SK-N-MC (cell line): ENCODE data around the gene IFI27L2.

Source experiments
- DNase-seq: peaks from one replicate; pipeline ENCODE4 v3.0.0-alpha.2; 2011; ENCODE audit warnings: low read depth, low spot score
- H3K27ac ChIP-seq: fragments of 200-600 bp; sonication (generic); 2 replicates; pipeline ENCODE4 v1.5.1; 2016; ENCODE audit warnings: mixed run types
- H3K36me3 ChIP-seq: fragments of 200-600 bp; sonication (generic); 2 replicates; pipeline ENCODE4 v1.6.1; 2017; ENCODE audit warnings: antibody characterized with exemption, low read length, mixed read lengths; ENCODE audit not compliant: insufficient read depth
- H3K4me3 ChIP-seq: fragments of 200-600 bp; sonication (generic); 2 replicates; pipeline ENCODE4 v1.5.1; 2016
- H3K9ac ChIP-seq: fragments of 200-600 bp; sonication (generic); 2 replicates; pipeline ENCODE4 v1.8.0; 2017; ENCODE audit warnings: mixed run types, mixed read lengths; ENCODE audit not compliant: insufficient read length
- H3K9me3 ChIP-seq: fragments of 200-600 bp; sonication (generic); 2 replicates; pipeline ENCODE4 v1.6.1; 2017; ENCODE audit warnings: low read depth, mild to moderate bottlenecking, antibody characterized with exemption, low read length, moderate library complexity, mixed read lengths
- EZH2 ChIP-seq: fragments of 200-600 bp; sonication (generic); IDR thresholded peaks from one replicate; pipeline ENCODE4 v1.6.1; 2017; ENCODE audit warnings: antibody characterized with exemption
- FOXP2 ChIP-seq: optimal IDR thresholded peaks from 2 replicates; pipeline ENCODE3; 2011; ENCODE audit warnings: mild to moderate bottlenecking, moderate library complexity; ENCODE audit not compliant: insufficient read depth; ENCODE audit errors: extremely low read length, control extremely low read depth
- POLR2AphosphoS5 ChIP-seq: IDR thresholded peaks from 2 replicates; pipeline ENCODE4 v1.6.1; 2012; ENCODE audit warnings: mild to moderate bottlenecking, low read depth, low read length, borderline replicate concordance

Gene IFI27L2

GRCh38 chr14:94128216-94128839 is 1.1 kb downstream of the IFI27L2 start:
- no peak overlapping the region for H3K9ac ChIP-seq
- TF ChIP-seq FOXP2 (no peak), POLR2AphosphoS5 (no peak)
- no peak overlapping the region for H3K4me3 ChIP-seq

GRCh38 chr14:94127330-94127729 is 2.1 kb downstream of the IFI27L2 start:
- DNase-seq, result no peak
- TF ChIP-seq FOXP2, result no peak
- TF ChIP-seq POLR2AphosphoS5, result no peak
- TF ChIP-seq EZH2, result no peak
- no peak overlapping the region for H3K4me3 ChIP-seq
- no peak overlapping the region for H3K27ac ChIP-seq
- H3K9ac ChIP-seq, result no peak overlapping the region
- H3K36me3 ChIP-seq, result no peaks in the 10 kb centered on the region
- no peaks in the 10 kb centered on the region for H3K9me3 ChIP-seq

More at GRCh38 chr14:94128216-94128839, 1.1 kb downstream of the IFI27L2 start:
- Histone ChIP-seq H3K36me3 (no peaks in the 10 kb centered on the region), H3K9me3 (no peaks in the 10 kb centered on the region), H3K27ac (no peak overlapping the region)
- DNase-seq, result no peak

- no peak for TF ChIP-seq FOXP2
- no peak for TF ChIP-seq EZH2
- TF ChIP-seq POLR2AphosphoS5, result no peak
- Histone ChIP-seq H3K4me3 (no peak overlapping the region), H3K36me3 (no peaks in the 10 kb centered on the region), H3K9me3 (no peaks in the 10 kb centered on the region), H3K27ac (no peak overlapping the region), H3K9ac (no peak overlapping the region)
- no peak for DNase-seq
These were observed 2.6 kb downstream of the IFI27L2 start for GRCh38 chr14:94126800-94127199.

- H3K9me3 ChIP-seq, result no peaks in the 10 kb centered on the region
- DNase-seq, result no peak
- no peak overlapping the region for H3K9ac ChIP-seq
- H3K4me3 ChIP-seq, result no peak overlapping the region
- no peak for TF ChIP-seq POLR2AphosphoS5
- no peak for TF ChIP-seq FOXP2
- TF ChIP-seq EZH2, result no peak
- H3K36me3 ChIP-seq, result no peaks in the 10 kb centered on the region
- H3K27ac ChIP-seq, result no peak overlapping the region
These were observed 3.1 kb downstream of the IFI27L2 start for GRCh38 chr14:94126419-94126677.

GRCh38 chr14:94125659-94126418 is 3.6 kb downstream of the IFI27L2 start:
- DNase-seq, result no peak
- Histone ChIP-seq H3K4me3 (no peak overlapping the region), H3K9ac (no peak overlapping the region), H3K36me3 (no peaks in the 10 kb centered on the region), H3K9me3 (no peaks in the 10 kb centered on the region), H3K27ac (no peak overlapping the region)
- TF ChIP-seq FOXP2 (no peak), EZH2 (no peak), POLR2AphosphoS5 (no peak)

GRCh38 chr14:94124582-94125377 is 4.6 kb downstream of the IFI27L2 start:
- Histone ChIP-seq H3K9ac (no peak overlapping the region), H3K4me3 (no peak overlapping the region), H3K9me3 (no peaks in the 10 kb centered on the region), H3K36me3 (no peaks in the 10 kb centered on the region), H3K27ac (no peak overlapping the region)
- TF ChIP-seq EZH2 (no peak), FOXP2 (no peak), POLR2AphosphoS5 (no peak)
- no peak for DNase-seq

- no peak overlapping the region for H3K27ac ChIP-seq
- H3K36me3 ChIP-seq, result no peaks in the 10 kb centered on the region
- H3K9ac ChIP-seq, result no peak overlapping the region
- no peak for TF ChIP-seq EZH2
- no peak for TF ChIP-seq POLR2AphosphoS5
- no peak for TF ChIP-seq FOXP2
- no peak overlapping the region for H3K4me3 ChIP-seq
- DNase-seq, result no peak
- no peaks in the 10 kb centered on the region for H3K9me3 ChIP-seq
These were observed 5.5 kb downstream of the IFI27L2 start for GRCh38 chr14:94123868-94124267.

GRCh38 chr14:94123296-94123695 is 6.1 kb downstream of the IFI27L2 start:
- H3K9me3 ChIP-seq, result no peaks in the 10 kb centered on the region
- TF ChIP-seq EZH2 (no peak), POLR2AphosphoS5 (no peak), FOXP2 (no peak)
- no peak for DNase-seq
- no peak overlapping the region for H3K27ac ChIP-seq
- no peak overlapping the region for H3K4me3 ChIP-seq
- no peaks in the 10 kb centered on the region for H3K36me3 ChIP-seq
- H3K9ac ChIP-seq, result no peak overlapping the region

- H3K9me3 ChIP-seq, result no peaks in the 10 kb centered on the region
- H3K36me3 ChIP-seq, result no peaks in the 10 kb centered on the region
- H3K4me3 ChIP-seq, result no peak overlapping the region
- TF ChIP-seq FOXP2 (no peak), EZH2 (no peak), POLR2AphosphoS5 (no peak)
- DNase-seq, result no peak
- H3K27ac ChIP-seq, result no peak overlapping the region
- H3K9ac ChIP-seq, result no peak overlapping the region
These were observed 7.0 kb downstream of the IFI27L2 start for GRCh38 chr14:94122438-94122837.
